ENCODE data around the gene NFIA.

NFIA gene

GRCh38 chr1:61426254-61426653 lies 343.9 kb downstream of the NFIA start:
- no peak for DNase-seq (ENCODE audit: extremely low read depth, low read depth)
- no peak for TF ChIP-seq CTCF (IDR thresholded peaks at IDR 0.05; ENCODE audit: low read depth, low read length)

GRCh38 chr1:61426885-61427284 lies 344.5 kb downstream of the NFIA start:
- TF ChIP-seq CTCF (IDR thresholded peaks at IDR 0.05; ENCODE audit: low read depth, low read length) = no peak
- no peak for DNase-seq (ENCODE audit: extremely low read depth, low read depth)

GRCh38 chr1:61427510-61427909 lies 345.1 kb downstream of the NFIA start:
- DNase-seq (ENCODE audit: extremely low read depth, low read depth) = no peak
- no peak for TF ChIP-seq CTCF (IDR thresholded peaks at IDR 0.05; ENCODE audit: low read depth, low read length)

GRCh38 chr1:61428146-61428545 lies 345.8 kb downstream of the NFIA start:
- no peak for DNase-seq (ENCODE audit: extremely low read depth, low read depth)
- no peak for TF ChIP-seq CTCF (IDR thresholded peaks at IDR 0.05; ENCODE audit: low read depth, low read length)

- no peak for TF ChIP-seq CTCF (IDR thresholded peaks at IDR 0.05; ENCODE audit: low read depth, low read length)
- DNase-seq (ENCODE audit: extremely low read depth, low read depth) = no peak
These were observed 350.4 kb downstream of the NFIA start for GRCh38 chr1:61432616-61433388.

- DNase-seq (ENCODE audit: extremely low read depth, low read depth) = no peak
- no peak for TF ChIP-seq CTCF (IDR thresholded peaks at IDR 0.05; ENCODE audit: low read depth, low read length)
These were observed 351.3 kb downstream of the NFIA start for GRCh38 chr1:61433646-61434045.

- no peak for DNase-seq (ENCODE audit: extremely low read depth, low read depth)
- no peak for TF ChIP-seq CTCF (IDR thresholded peaks at IDR 0.05; ENCODE audit: low read depth, low read length)
These were observed 351.9 kb downstream of the NFIA start for GRCh38 chr1:61434276-61434675.

All from AG09319 (cell line).